ENCODE data around the gene TTYH3. TPM values are rescaled to one million over a fixed set of nuclear protein-coding genes. Genes with fewer than 3 reads are reported as not detected.

TTYH3 gene
- total and polyA plus RNA-seq, 2 of the 8 experiments (the other 6 are each of a cell fraction or from before 2014, with no cell fraction given), result 66.2 to 169 TPM

DNA sequence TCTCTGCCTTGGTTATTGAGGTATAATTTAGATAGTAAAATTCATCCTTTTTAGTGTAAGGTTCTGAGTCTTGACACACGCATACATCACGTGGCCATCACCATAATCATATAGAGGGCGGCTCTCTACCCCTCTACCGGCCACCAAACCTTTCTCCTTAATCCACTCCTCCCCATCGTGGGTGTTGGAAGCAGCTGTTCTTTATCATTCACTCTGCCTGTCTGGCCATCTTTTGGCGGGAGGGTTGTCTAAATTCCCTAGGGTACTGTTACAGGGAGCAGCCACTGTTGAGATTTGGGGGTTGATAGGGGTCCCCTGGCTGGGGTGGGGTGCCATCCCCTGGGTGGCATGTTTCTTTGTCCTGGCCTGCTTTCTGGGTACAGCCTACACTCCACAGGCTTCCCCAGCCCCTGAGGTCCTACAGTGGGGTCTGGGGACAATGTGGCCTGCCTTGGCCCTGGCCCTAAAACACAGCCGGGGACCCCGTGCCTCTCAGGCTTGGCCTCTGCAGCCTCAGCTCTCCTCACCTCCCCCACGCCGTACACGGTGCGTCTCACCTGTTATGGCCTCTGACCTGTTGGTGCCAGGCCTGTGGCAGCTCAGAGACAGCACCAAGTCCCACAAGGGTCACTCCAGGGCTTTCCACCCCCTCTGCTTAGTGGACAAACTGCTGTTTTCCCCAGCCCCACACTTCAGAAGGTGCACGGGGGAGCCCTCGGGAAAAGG lies 73.7 kb downstream of the TTYH3 start (continued):
- no peak for TF ChIP-seq TBP (IDR thresholded peaks at IDR 0.05; ENCODE audit: low read depth, low read length)

Measured in H1 (cell line).